ENCODE measurements around the gene PCDH9.

- TF ChIP-seq CTCF (IDR thresholded peaks at IDR 0.05) (no peak), EP300 (IDR thresholded peaks at IDR 0.05; ENCODE audit: low read depth) (no peak)
Observed at GRCh38 chr13:67161176-67161575, 69.0 kb downstream of the PCDH9 start.
